IgD-negative memory B cell (primary cell): ENCODE measurements around the gene PCSK7. TPM values are rescaled to one million over a fixed set of nuclear protein-coding genes. Genes with fewer than 3 reads are reported as not detected.
A peak's percentile ranks its signal among the peaks of the same experiment; 100 is the strongest.

ENCODE experiments used
- H3K27ac Mint-ChIP-seq, 3 donors: one replicate each; pipeline ENCODE4 v1.8.0; 2020 to 2022; ENCODE audit warnings: mild to moderate bottlenecking in 3 of 3, mixed read lengths in 3 of 3, moderate library complexity in 1 of 3
- H3K27me3 Mint-ChIP-seq: one replicate; pipeline ENCODE4 v1.8.0; 2021; ENCODE audit warnings: mixed read lengths
- H3K36me3 Mint-ChIP-seq: one replicate; pipeline ENCODE4 v1.8.0; 2020; ENCODE audit warnings: mild to moderate bottlenecking, mixed read lengths
- H3K4me1 Mint-ChIP-seq, 3 donors: one replicate each; pipeline ENCODE4 v1.8.0; 2020 to 2022; ENCODE audit warnings: mixed read lengths in 3 of 3, mild to moderate bottlenecking in 1 of 3
- H3K4me3 Mint-ChIP-seq, 4 donors: one replicate each; pipeline ENCODE4 v1.8.0; 2020 to 2022; ENCODE audit warnings: mild to moderate bottlenecking in 4 of 4, mixed read lengths in 4 of 4, moderate library complexity in 3 of 4
- H3K9me3 Mint-ChIP-seq, 3 donors: one replicate each; pipeline ENCODE4 v1.8.0; 2020 to 2021; ENCODE audit warnings: mixed read lengths in 3 of 3, mild to moderate bottlenecking in 1 of 3
- polyA plus RNA-seq: library from polyadenylated mRNA; unstranded; fragments of 300-500 nt; fragmentation: Illumina TruSeq; gene quantifications from one replicate; pipeline ENCODE4 v1.2.3, GENCODE V29; 2021

PCSK7 gene
- polyA plus RNA-seq, 1 donor from 2014 or later, result 68.1 TPM

- Mint-ChIP-seq H3K9me3 (no peaks in the 10 kb centered on the region), H3K4me1 (peaks cover 0 to 2% (median 1%) of the 10 kb centered on the region in 3 donors), H3K36me3 (peaks cover 9% of the 10 kb centered on the region), H3K27me3 (no peaks in the 10 kb centered on the region), H3K27ac (no peak overlapping the region), H3K4me3 (no peak overlapping the region)
These were observed 19.6 kb upstream of the PCSK7 start for GRCh38 chr11:117251506-117251905.

GRCh38 chr11:117249571-117249970 lies 17.7 kb upstream of the PCSK7 start:
- H3K27ac Mint-ChIP-seq, result no peak overlapping the region
- peaks cover 3% of the 10 kb centered on the region for H3K36me3 Mint-ChIP-seq
- H3K9me3 Mint-ChIP-seq, result no peaks in the 10 kb centered on the region
- no peaks in the 10 kb centered on the region for H3K27me3 Mint-ChIP-seq
- no peak overlapping the region for H3K4me3 Mint-ChIP-seq
- peaks cover 0 to 2% (median 0%) of the 10 kb centered on the region in 3 donors for H3K4me1 Mint-ChIP-seq

GRCh38 chr11:117248341-117248740 lies 16.5 kb upstream of the PCSK7 start:
- Mint-ChIP-seq H3K27me3 (no peaks in the 10 kb centered on the region), H3K4me3 (no peak overlapping the region), H3K4me1 (peaks cover 0 to 2% (median 0%) of the 10 kb centered on the region in 3 donors), H3K27ac (no peak overlapping the region), H3K9me3 (no peaks in the 10 kb centered on the region), H3K36me3 (peaks cover 5% of the 10 kb centered on the region)

- peak overlapping the region in 1 of 4 donors; percentile 57 for H3K4me3 Mint-ChIP-seq
- no peak overlapping the region for H3K27ac Mint-ChIP-seq
- no peaks in the 10 kb centered on the region for H3K27me3 Mint-ChIP-seq
- no peaks in the 10 kb centered on the region for H3K9me3 Mint-ChIP-seq
- peaks cover under 1% of the 10 kb centered on the region for H3K36me3 Mint-ChIP-seq
- H3K4me1 Mint-ChIP-seq, result peaks cover 0 to 3% (median 1%) of the 10 kb centered on the region in 3 donors
These were observed 7.4 kb upstream of the PCSK7 start for GRCh38 chr11:117239295-117239694.

- no peak overlapping the region for H3K27ac Mint-ChIP-seq
- no peaks in the 10 kb centered on the region for H3K9me3 Mint-ChIP-seq
- no peaks in the 10 kb centered on the region for H3K27me3 Mint-ChIP-seq
- H3K4me3 Mint-ChIP-seq, result no peak overlapping the region
- H3K36me3 Mint-ChIP-seq, result no peaks in the 10 kb centered on the region
- H3K4me1 Mint-ChIP-seq, result peaks cover 3 to 14% (median 10%) of the 10 kb centered on the region in 3 donors
These were observed 6.3 kb upstream of the PCSK7 start for GRCh38 chr11:117238221-117238620.

- Mint-ChIP-seq H3K36me3 (no peaks in the 10 kb centered on the region), H3K4me1 (peaks cover 21 to 36% (median 31%) of the 10 kb centered on the region in 3 donors), H3K4me3 (peak overlapping the region; percentile 83 to 93 (median 90)), H3K9me3 (no peaks in the 10 kb centered on the region), H3K27me3 (no peaks in the 10 kb centered on the region), H3K27ac (peak overlapping the region; percentile 63 to 93 (median 92))
These were observed 1.1 kb upstream of the PCSK7 start for GRCh38 chr11:117232911-117233409.

GRCh38 chr11:117232092-117232878 lies 412 bp upstream of the PCSK7 start, which contains the start of gene RNF214:
TSS of gene RNF214 (plus strand) at chr11:117232671. CDS start at chr11:117234273, 1,602 bp downstream.
- Mint-ChIP-seq H3K27ac (peak within 1 kb of the TSS; percentile 93 to 99 (median 97)), H3K36me3 (no peaks in the 10 kb centered on the region), H3K4me1 (peaks cover 21 to 36% (median 31%) of the 10 kb centered on the region in 3 donors), H3K9me3 (no peaks in the 10 kb centered on the region), H3K27me3 (no peaks in the 10 kb centered on the region), H3K4me3 (peak within 1 kb of the TSS; percentile 91 to 100 (median 100))

- Mint-ChIP-seq H3K27ac (peak overlapping the region; percentile 92 to 97 (median 96)), H3K36me3 (peaks cover 3% of the 10 kb centered on the region), H3K27me3 (no peaks in the 10 kb centered on the region), H3K4me1 (peaks cover 27 to 41% (median 37%) of the 10 kb centered on the region in 3 donors), H3K4me3 (peak overlapping the region; percentile 91 to 100 (median 100)), H3K9me3 (no peaks in the 10 kb centered on the region)
These were observed 653 bp downstream of the PCSK7 start for GRCh38 chr11:117230999-117231841.

GRCh38 chr11:117230286-117230961 lies 1.4 kb downstream of the PCSK7 start:
- peak overlapping the region; percentile 91 to 100 (median 100) for H3K4me3 Mint-ChIP-seq

GRCh38 chr11:117229931-117230285 lies 2.0 kb downstream of the PCSK7 start:
- no peaks in the 10 kb centered on the region for H3K27me3 Mint-ChIP-seq
- H3K36me3 Mint-ChIP-seq, result peaks cover 3% of the 10 kb centered on the region
- peak overlapping the region; percentile 91 to 100 (median 100) for H3K4me3 Mint-ChIP-seq
- peak overlapping the region; percentile 92 to 97 (median 96) for H3K27ac Mint-ChIP-seq
- H3K4me1 Mint-ChIP-seq, result peaks cover 27 to 41% (median 37%) of the 10 kb centered on the region in 3 donors
- no peaks in the 10 kb centered on the region for H3K9me3 Mint-ChIP-seq

More at GRCh38 chr11:117230286-117230961, 1.4 kb downstream of the PCSK7 start:
- H3K36me3 Mint-ChIP-seq, result peaks cover 3% of the 10 kb centered on the region
- H3K27me3 Mint-ChIP-seq, result no peaks in the 10 kb centered on the region
- no peaks in the 10 kb centered on the region for H3K9me3 Mint-ChIP-seq
- peaks cover 27 to 41% (median 37%) of the 10 kb centered on the region in 3 donors for H3K4me1 Mint-ChIP-seq
- peak overlapping the region; percentile 92 to 97 (median 96) for H3K27ac Mint-ChIP-seq

- Mint-ChIP-seq H3K4me1 (peaks cover 27 to 41% (median 34%) of the 10 kb centered on the region in 3 donors), H3K9me3 (no peaks in the 10 kb centered on the region), H3K27ac (peak overlapping the region in 1 of 3 donors; percentile 96), H3K36me3 (peaks cover 3% of the 10 kb centered on the region), H3K4me3 (peak overlapping the region; percentile 59 to 100 (median 96)), H3K27me3 (no peaks in the 10 kb centered on the region)
These were observed 2.5 kb downstream of the PCSK7 start for GRCh38 chr11:117229411-117229810.

- H3K27me3 Mint-ChIP-seq, result no peaks in the 10 kb centered on the region
- H3K27ac Mint-ChIP-seq, result peak overlapping the region in 1 of 3 donors; percentile 78
- H3K4me3 Mint-ChIP-seq, result peak overlapping the region in 2 of 4 donors; percentile 27 to 86
- peaks cover 3% of the 10 kb centered on the region for H3K36me3 Mint-ChIP-seq
- peaks cover 21 to 30% (median 24%) of the 10 kb centered on the region in 3 donors for H3K4me1 Mint-ChIP-seq
- no peaks in the 10 kb centered on the region for H3K9me3 Mint-ChIP-seq
These were observed 3.8 kb downstream of the PCSK7 start for GRCh38 chr11:117228091-117228490.

GRCh38 chr11:117226388-117227385 lies 5.2 kb downstream of the PCSK7 start:
- Mint-ChIP-seq H3K36me3 (peaks cover 3% of the 10 kb centered on the region), H3K9me3 (no peaks in the 10 kb centered on the region), H3K4me1 (peaks cover 20 to 30% (median 24%) of the 10 kb centered on the region in 3 donors), H3K4me3 (peak overlapping the region in 3 of 4 donors; percentile 59 to 80 (median 61)), H3K27ac (peak overlapping the region; percentile 46 to 71 (median 57)), H3K27me3 (no peaks in the 10 kb centered on the region)
